GM20431 (cell line): ENCODE data around the gene EML4.

Experiments
- in situ Hi-C: fragments of 300-500 bp; cut with MseI, MboI; formaldehyde crosslinking; loops from one replicate; pipeline ENCODE4 v1.15.0; 2020; ENCODE audit warnings: low sequenced_read_pairs; ENCODE audit not compliant: unreplicated experiment

The EML4 gene

DNA sequence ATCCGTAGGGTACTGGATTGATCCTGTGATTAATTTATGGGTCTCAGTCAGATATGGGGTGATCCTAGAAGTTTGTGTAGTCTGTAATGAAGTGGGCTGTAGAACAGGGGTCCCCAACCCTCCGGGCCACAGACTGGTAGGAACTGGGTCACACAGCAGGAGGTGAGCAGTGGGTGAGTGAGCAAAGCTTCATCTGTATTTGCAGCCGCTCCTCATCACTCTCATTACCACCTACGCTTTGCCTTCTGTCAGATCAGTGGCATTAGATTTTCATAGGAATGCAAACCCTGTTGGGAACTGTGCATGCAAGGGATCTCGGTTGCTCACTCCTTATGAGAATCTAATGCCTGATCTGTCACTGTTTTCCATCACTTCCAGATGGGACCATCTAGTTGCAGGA is 48.8 kb downstream of the EML4 start:
- in situ Hi-C loops: no loop called here

DNA sequence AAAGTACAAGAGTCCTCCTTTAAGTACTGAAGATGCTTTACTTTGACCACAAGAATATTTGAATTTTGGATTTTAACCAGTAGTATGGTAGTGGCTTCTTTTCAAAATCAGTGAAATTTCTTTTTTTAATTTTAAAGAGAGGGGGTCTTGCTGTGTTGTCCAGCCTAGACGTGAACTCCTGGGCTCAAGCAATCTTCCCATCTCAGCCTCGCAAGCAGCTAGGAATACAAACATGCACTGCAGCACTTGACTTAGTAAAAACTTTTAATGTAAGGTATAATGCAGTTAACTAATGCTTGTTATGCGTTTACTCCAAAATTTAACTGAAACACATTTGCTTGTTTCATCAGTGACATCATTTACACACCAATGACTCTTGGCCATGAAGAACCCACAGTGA is 49.6 kb downstream of the EML4 start:
- in situ Hi-C loops: no loop called here

DNA sequence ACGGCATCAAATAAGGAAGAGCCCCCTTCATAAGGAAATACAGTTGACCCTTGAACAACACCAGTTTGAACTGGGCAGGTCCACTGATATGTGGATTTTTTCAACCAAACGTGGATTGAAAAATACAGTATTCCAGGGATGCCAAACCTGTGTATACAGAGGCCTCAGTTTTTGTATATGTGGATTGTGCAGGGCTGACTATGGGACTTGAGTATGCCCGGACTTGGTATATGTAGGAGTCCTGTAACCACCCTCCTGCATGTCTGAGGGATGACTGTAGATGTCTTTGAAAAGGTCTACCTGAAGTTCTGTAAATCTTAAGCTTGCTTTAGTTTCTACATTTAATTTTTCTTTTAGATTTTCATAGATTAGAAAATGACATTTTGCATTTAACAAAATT is 50.0 kb downstream of the EML4 start:
- in situ Hi-C loops: no loop called here

DNA sequence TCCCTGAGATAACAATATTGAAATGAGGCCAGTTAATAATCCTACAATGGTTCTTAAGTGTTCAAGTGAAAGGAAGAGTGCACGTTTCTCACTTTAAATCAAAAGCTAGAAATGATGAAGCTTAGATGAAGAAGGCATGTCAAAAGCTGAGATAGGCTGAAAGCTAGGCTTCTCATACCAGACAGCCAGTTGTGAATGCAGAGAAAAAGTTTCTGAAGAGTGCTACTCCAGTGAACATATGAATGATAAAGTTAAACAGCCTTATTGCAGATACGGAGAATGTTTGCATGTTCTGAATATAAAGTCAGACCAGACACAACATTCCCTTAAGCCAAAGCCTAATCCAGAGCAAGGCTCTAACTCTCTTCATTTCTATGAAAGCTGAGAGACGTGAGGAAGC is 51.4 kb downstream of the EML4 start:
- in situ Hi-C loops: no loop called here

DNA sequence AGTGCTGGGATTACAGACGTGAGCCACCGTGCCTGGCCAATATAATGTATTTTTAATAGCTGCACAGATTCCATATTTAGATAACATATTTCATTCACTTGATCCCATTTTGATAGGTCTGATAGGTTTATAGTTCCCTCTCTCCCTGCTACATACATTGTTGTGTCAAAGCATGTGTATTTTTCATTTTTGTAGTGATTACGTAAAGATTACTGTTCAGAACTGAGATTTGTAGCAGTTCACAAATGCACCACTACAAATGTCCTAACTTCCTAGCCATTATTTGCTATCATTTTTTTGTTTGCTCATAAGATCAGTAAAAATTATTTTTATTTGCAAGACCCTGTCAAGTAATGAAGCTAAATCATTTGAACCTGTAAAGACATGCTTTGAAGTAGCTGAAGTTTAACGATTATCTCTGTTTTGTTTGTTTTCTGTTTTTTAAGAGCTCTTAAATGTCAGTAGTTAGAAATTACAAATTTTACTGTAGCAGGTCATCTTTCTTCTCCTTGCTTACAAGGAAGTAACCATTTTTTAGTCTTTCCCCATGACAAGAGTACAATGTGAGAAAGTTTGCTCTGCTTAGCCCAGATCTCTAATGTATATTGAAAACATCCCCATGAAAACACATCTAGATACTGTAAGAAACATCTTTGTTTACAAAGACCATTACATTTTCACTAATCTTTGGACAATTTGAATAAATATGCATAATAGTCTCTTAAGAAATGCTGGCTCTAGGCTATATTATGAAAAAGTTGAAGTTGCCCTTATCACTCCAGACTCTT is 54.1 kb downstream of the EML4 start:
- in situ Hi-C loops: no loop called here

DNA sequence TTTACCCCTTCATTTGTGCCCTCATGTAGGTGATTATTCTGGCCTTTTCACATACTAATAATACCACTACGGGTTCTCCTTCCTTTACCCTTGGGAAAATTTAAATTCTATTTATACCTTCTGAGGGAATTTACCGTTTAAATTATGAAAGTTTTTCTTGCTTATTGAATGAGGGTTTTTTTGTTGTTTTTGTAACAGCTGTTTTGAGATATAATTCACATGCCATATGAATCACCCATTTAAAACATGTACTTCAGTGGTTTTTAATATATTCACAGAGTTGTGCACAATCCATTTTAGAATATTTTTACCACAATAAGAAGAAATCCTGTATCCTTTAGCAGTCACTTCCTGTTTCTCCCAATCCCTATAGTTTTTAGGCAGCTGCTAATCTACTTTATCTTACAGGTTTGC is 54.7 kb downstream of the EML4 start:
- in situ Hi-C loops: no loop called here

DNA sequence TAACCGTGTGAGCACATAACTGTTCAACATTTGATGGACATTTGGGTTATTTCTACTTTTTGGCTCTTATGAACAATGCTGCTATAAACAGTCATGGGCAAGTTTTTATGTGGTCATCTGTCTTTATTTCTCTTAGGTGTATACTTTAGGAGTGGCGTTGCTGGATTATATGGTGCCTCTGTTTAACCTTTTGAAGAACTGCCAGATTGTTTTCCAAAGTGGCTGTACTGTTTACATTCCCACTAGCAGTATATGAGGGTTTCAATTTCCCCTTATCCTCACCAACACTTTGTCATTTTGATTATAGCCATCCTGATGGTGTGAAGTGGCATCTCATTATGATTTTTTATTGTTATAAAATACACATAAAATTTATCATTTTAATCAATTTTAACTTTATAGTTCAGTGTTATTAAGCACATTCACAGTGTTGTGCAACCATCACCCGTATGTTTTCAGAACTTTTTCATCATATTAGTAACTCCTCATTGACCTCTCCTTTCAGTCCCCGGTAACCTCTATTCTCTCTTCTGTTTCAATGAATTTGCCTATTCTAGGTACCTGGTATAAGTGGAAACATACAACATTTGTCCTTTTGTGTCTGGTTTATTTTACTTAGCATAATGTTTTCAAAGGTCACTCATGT is 55.4 kb downstream of the EML4 start:
- in situ Hi-C loops: loop anchor here (25.0 kb wide), 1 partner anchor 137 kb away; no protein-coding TSS in a partner anchor

DNA sequence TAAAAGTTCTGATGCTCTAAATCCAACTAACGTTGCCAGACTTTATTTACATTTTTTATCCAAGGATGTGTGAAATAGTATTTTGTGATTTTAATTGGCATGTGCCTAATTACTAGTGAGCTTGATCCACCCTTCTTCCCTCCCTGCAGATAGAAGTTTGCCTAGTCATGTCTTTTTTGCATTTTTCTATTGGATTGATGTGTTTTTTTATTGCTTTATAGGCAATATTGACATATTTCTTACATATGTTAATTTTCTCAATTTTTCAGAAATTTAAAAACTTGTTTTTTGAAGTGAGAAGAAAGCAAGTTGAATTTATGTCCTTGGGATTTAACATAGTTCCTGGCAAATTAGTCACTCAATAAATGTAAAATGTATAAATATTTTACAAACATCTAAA is 56.4 kb downstream of the EML4 start:
- in situ Hi-C loops: loop anchor here (25.0 kb wide), 1 partner anchor 138 kb away; no protein-coding TSS in a partner anchor

DNA sequence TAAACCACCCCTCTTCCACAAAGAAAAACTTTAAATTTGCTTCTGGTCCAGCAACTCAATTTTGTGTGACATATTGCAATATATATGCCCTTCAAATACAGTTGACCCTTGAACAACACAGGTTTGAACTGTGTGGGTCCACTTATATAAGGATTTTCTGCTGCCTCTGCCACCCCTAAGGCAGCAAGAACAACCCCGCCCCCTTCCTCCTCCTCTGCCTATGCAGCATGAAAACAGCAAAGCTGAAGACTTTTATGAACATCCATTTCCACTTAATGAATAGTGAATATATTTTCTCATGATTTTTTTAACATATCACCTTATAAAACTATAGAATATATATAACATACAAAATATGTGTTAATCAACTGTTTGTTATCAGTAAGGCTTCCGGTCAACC is 58.3 kb downstream of the EML4 start:
- in situ Hi-C loops: loop anchor here (25.0 kb wide), 1 partner anchor 140 kb away; no protein-coding TSS in a partner anchor

DNA sequence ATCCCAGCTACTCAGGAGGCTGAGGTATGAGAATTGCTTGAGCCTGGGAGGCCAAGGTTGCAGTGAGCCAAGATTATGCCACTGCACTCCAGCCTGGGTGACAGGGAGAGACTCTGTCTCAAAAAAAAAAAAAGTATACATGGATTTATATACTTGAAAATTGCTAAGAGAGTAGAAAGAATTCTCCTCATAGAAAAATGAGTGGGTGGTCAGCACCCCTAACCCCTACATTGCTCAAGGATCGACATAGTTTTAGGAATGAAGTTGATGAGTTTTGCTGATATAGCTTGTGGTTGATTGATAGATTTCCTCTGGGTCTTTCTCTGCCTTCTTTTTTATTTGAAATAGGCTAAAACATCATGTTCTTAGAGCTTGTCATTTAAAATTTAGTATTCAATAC is 58.9 kb downstream of the EML4 start:
- in situ Hi-C loops: loop anchor here (25.0 kb wide), 1 partner anchor 141 kb away; no protein-coding TSS in a partner anchor

DNA sequence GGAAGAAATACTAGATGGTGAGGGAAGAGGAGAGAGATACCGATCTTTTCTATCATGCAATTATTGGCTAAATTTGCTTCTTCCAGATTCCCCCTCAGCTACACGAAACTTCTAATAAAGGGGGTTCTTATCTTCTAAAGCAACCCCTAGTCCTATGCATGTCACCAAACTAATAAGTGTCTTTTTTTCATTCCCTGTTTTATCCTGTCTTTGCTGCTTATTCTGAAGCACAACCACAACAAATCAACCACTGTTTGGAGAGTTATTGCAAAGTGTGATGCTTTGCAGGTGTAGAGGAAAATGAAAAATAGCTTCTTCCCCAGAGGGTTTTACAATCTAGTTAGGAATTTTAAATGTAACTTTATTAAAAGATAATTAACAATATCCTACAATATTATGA is 60.8 kb downstream of the EML4 start:
- in situ Hi-C loops: loop anchor here (25.0 kb wide), 1 partner anchor 143 kb away; no protein-coding TSS in a partner anchor

DNA sequence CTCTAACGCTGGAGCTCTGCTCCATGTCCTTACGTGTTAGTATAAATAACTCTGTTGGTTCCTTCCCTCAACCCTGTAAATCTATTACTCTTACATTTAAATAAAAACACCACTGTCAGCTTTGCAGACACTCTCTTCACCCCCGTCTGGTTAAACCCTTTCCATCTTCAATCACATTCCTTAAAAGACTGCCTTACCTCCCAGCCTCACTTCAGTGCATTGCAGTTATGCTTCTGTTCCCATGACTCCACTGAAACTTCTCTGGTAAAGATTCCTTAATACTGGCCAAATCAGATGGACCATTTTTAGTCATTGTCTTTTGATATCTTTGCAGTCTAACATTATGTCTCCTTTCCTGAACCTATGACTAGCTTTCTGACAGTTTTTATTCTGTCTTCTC is 61.7 kb downstream of the EML4 start:
- in situ Hi-C loops: loop anchor here (25.0 kb wide), 1 partner anchor 144 kb away; no protein-coding TSS in a partner anchor

DNA sequence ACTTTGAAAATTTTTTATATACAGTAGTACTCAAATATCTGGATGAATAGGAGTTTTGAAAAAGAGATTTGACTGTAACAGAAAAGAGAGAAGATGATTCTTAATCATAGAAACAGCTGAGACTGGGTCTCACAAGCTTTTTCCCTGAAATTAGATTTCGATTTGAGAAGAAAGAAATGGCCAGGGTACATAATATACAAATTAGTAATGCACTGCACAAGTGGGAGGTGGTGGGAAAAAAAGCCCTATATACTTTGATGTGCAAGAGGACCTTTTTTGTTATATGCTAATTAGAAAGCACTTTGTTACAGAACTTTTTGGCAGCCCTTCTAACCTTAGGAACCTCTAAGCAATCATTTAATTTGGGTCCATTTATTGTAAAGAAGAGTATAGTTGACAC is 62.9 kb downstream of the EML4 start:
- in situ Hi-C loops: loop anchor here (25.0 kb wide), 1 partner anchor 145 kb away; no protein-coding TSS in a partner anchor

DNA sequence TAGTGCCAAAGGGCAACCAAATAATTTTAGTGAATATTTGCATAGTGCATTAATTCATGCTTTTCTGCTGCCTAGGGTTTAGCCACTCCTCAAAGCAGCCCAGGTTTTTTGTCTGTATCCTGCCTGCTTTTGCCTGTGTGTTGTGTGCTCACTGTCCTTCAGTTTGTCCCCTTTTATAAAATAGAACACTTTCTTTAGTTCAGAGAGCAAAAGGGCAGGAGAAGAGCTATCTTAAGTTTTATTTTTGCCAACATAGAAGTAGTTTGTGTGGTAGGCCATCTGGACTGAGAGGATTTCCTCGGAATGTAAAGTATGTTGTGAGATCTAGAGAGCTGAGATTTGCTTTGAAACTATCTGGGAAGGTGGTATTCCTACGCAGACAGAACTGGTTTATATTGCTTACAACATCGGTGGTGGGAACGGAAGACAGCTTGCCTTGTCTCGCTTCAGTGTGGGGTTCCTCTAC is 64.9 kb downstream of the EML4 start:
- in situ Hi-C loops: loop anchor here (25.0 kb wide), 1 partner anchor 147 kb away; no protein-coding TSS in a partner anchor

DNA sequence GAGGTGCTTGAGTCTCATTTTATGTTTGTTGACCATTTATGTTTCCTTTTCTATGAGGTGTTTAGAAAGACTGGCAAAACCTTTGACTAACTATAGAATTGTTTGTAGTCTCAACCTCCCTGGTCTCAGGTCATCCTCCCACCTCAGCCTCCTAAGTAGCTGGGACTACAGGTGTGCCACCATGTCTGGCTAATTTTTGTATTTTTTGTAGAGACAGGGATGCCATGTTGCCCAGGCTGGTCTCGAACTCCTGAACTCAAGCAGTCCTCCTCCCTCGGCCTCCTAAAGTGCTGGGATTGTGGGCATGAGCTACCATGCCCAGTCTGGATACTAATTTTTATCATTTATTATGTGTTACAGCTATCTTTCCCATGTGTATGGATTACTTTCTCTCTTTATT is 67.8 kb downstream of the EML4 start:
- in situ Hi-C loops: loop anchor here (25.0 kb wide), 1 partner anchor 150 kb away; no protein-coding TSS in a partner anchor

DNA sequence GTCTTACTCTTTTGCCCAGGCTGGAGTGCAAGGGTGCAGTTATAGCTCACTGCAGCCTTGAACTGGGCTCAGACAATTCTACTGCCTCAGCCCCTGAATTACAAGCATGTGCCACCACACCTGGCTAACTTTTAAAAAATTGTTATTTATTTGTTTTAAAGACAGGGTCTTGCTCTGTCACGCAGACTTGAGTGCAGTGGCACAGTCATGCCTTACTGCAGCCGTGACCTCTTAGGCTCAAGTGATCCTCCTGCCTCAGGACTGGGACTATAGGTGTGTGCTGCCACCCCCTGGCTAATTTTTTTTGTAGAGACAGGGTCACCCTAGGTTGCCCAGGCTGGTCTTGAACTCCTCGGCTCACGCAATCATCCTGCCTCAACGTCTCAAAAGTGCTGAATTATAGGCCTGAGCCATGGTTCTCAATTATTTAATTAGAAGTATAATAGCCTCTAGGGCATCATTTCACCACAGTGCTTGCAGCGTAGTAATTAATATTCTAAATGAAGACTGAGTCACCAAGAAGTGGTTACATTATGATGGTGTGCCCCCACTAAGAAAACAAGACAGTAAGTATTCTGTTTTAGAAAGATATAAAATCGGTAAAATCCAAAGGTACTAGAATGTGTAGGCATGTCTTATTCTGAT is 69.6 kb downstream of the EML4 start:
- in situ Hi-C loops: loop anchor here (25.0 kb wide), 1 partner anchor 151 kb away; no protein-coding TSS in a partner anchor

DNA sequence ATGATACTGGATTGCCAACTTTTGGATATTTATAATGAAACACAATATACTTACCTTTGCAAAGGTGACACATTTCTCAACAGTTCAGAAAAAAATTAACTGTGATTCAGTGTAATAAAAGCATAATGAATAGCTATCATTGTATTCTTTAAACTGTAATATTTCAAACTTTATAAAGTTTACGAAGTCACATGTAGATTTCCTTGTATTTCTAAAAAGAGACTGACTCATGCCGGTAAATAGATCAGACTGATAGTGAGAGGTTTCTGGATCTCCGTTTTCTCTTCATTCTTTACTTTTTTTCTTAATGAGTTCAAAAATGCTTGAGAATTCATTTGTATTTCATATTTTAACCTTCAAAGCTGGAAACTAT is 70.1 kb downstream of the EML4 start:
- in situ Hi-C loops: loop anchor here (25.0 kb wide), 1 partner anchor 152 kb away; no protein-coding TSS in a partner anchor

DNA sequence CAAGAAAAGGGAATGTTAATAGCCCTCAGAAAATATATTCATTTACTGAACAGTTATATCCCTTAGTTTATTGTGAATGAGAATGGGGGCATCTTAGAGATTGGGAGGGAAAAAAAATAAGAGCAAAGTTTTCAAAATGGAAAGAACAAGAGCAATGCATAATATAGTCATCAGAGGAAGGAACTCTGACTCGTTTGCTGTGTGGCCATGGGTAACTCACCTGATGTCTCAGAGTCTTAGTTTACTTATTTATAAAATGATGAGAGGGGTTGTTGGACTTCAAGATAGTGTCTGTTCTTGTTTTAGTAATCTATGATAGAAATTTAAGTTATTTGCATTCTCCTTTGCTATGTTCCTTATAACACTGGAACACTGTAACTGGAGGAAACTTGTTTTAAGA is 70.7 kb downstream of the EML4 start:
- in situ Hi-C loops: loop anchor here (25.0 kb wide), 1 partner anchor 153 kb away; no protein-coding TSS in a partner anchor

DNA sequence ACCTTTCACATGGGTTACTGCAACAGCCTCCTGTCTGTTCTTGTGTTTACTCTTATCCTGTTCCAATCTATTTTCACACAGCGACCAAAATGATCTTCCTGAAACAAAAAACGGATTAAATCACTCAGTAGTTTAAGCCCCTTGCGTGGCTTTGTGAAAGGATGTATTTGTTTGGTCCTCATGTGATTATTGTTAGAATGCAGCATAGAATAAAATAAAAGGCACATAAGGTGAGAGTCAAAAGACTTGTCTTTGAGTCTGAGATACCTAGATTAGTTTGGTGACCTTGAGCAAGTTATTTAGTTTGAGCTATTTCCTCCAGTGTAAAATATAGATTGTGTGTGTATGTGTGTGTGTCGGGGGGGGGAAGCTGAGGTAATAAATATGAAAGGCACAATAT is 72.4 kb downstream of the EML4 start:
- in situ Hi-C loops: loop anchor here (25.0 kb wide), 1 partner anchor 154 kb away; no protein-coding TSS in a partner anchor

DNA sequence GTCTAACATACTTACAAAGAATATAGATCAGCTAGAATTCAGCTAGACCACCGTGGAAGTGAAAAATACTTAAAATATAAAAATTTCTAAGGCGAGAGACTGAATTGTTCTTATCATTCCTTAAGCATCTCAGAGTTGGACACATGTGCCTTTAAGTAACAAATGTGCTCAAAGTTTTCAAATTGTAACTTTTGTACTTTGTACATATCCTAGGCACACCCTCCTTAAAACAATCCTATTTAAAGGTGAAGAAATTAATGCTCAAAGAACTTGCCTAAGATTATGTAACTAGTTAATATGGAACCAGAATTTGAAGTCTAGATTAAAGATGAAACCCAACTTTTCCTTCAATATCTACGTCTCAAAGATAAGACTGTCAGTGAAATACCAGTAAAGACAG is 74.1 kb downstream of the EML4 start:
- in situ Hi-C loops: loop anchor here (25.0 kb wide), 1 partner anchor 156 kb away; no protein-coding TSS in a partner anchor
